Fibroblast of skin of left quadriceps (primary cell): ENCODE measurements around the gene CTSW.
A peak's percentile ranks its signal among the peaks of the same experiment; 100 is the strongest.

Experiments used
- DNase-seq, 2 experiments: peaks; one replicate each; pipeline ENCODE4 v3.0.0-alpha.2; 2013; ENCODE audit warnings: low read depth in 2 of 2

The CTSW gene

GRCh38 chr11:65900899-65901180 lies 21.2 kb downstream of the CTSW start:
- no peak for DNase-seq

DNA sequence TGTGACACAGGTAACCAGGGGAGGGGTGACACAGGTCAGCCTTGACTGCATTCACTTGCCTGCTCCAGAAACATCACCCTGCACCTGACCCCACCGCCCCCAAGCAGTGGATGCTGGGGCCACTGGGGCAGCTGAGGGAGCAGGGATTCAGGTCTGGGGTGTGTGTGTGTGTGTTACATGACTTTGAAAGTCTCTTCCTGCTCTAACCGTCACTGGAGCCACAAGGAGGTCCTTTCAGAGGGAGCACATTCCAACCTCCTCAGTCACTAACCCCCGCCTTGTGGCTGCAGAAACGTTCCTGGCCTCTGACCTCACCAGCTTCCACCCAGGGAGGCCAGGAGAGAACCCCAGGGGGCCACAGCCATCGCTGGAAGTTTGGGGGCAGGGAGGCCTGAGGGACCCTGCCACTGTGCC lies 23.4 kb downstream of the CTSW start:
- peak in 1 of 2 experiments; percentile 56 for DNase-seq

DNA sequence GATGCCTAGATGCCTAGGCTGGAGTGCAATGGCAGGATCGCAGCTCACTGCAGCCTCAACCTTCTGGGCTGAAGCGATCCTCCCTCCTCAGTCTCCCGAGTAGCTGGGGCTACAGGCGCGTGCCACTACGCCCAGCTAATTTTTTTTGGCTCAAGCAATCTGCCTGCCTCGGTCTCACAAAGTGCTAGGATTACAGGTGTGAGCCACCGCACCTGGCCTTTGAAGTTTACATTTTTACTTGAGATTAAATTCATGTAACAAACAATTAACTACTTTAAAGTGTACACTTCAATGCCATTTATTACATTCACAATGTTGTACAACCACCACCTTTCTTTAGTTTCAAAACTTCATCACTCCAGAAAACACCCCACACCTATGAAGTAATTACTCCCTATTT lies 24.1 kb downstream of the CTSW start:
- DNase-seq, result no peak

DNA sequence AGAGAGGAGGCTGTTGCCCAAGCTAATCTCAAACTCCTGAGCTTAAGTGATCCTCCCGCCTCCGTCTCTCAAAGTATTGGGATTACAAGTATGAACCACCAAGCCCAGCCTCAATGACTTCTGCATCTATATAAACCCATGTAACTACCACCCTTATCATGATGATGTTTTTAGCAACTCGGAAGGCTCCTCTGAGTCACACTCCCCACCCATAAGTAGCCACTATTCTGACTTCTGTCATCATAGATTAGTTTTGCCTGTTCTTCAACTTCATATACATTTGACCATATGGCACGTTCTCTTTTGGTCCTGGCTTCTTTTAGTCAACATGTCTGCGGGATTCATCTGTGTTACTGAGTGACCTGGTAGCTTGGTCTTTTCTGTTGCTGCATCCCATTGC lies 27.0 kb downstream of the CTSW start:
- DNase-seq, result no peak

DNA sequence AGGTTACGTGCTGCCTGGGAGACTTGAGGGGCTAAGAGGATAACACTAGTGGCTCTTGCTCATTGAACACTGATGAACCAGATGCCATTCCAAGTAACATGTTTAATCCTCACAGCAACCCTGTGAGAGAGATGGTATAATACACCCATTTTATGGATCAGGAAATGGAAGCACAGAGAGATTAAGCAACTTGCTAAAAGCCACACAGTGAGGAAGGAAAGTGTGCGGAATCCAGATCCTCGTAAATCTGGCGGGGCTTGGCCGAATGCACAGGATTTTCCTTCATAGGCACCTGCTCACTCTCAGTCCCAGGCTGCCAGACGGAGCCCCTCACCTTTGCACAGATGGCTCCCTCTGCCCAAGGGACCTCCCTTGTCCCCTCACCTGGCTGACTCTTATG lies 28.2 kb downstream of the CTSW start:
- DNase-seq, result no peak

DNA sequence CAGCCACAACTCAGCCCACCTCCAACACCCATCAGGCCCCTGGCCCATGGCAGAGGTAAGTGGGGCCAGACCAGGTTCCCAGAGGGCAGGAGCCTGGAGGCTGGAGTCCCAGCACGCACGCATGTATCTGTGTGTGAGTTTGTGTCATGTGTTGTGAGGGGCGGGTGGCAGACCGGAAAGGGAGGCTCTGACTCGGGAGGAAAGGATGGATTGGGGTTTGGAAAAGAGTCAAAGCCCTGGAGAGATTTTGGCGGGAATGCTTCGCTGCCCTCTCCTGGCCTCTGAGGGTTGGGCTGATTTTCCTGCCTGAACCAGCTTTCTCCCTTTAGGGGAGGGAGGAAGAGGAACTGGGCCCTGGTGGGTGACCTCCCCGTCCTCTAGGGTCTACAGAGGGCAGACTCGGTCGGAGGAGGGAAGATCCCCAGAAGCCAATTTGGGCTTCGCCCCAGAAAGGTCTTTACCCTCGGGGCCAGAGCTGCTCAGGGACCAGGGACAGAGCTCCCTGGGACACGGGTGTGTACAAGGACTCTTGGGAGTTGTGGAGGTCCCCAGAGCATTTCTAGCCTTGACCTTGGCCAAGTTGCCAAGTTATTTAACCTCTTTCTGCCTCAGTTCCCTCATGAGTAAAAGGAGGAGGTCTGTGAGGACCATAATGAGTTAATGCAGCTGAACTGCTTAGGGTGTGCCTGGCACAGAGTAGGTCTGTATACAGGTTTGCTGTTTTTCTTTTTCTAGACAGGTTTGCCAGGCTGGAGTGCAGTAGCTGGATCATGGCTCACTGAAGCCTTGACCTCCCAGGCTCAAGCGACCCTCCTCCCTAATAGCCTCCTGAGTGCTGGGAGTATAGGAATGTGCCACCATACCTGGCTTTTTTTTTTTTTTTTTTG lies 32.3 kb downstream of the CTSW start:
- DNase-seq, result peak; percentile 64 to 69

GRCh38 chr11:65912845-65913244 lies 33.2 kb downstream of the CTSW start:
- no peak for DNase-seq

- no peak for DNase-seq
Measured at GRCh38 chr11:65915101-65915820, 35.6 kb downstream of the CTSW start.

DNA sequence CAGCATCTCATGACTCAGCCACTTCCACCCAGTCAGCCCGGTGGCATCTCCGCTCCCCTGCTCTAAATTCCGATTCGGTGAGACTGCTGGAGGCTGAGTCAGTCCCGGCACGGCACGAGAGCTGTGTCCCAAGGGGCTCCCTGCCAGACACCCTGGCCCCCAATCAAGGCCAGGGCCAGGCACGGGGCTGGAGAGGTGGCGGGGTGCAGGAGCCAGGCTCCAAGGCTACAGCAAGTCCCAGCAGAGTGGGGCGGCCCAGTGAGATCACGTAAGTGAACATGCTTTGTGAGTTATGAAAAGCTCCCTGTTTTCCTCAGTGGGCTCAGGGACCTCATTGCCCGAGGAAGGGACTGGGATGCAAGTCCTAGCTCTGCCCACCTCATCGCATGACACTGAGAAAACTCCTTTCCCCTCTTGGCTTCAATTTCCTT lies 36.2 kb downstream of the CTSW start:
- DNase-seq, result peak; percentile 93 to 94

DNA sequence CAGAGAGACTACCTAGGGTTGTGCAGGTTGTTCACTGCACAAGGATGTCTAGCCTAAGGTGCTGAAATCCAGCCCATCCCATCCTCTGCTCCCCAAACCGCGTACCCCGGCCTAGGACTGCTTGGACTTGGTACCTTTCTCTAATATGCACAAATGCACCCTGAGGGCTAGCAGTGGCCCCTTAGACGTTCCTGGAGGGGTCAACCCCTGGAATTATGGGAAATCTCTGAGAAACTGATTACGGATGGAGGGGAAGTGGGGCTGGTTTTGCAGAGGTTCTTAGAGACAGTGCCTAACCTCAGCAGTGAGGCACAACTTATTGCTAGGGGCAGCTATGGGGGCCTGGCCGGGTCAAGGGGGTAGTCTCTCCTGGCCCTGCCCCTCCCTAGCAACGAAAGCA lies 36.8 kb downstream of the CTSW start:
- no peak for DNase-seq

DNA sequence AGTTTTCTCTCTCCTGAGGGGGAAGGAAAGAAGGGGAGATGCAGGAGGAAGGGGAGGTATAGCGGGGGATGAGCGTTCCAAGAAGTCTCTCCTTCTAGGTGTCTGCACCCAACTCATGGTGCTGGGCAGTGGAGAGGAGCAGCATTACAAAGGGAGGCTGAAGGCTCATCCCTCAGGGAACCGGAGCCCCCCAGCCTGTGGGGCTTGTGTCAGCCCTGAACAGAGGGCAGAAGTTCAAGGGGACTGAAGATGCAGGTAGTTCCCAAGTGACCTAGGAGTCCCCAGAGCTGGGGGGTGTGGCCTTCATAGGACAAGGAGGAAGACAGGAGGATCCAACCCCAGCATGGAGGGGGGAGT lies 37.4 kb downstream of the CTSW start:
- DNase-seq, result no peak

DNA sequence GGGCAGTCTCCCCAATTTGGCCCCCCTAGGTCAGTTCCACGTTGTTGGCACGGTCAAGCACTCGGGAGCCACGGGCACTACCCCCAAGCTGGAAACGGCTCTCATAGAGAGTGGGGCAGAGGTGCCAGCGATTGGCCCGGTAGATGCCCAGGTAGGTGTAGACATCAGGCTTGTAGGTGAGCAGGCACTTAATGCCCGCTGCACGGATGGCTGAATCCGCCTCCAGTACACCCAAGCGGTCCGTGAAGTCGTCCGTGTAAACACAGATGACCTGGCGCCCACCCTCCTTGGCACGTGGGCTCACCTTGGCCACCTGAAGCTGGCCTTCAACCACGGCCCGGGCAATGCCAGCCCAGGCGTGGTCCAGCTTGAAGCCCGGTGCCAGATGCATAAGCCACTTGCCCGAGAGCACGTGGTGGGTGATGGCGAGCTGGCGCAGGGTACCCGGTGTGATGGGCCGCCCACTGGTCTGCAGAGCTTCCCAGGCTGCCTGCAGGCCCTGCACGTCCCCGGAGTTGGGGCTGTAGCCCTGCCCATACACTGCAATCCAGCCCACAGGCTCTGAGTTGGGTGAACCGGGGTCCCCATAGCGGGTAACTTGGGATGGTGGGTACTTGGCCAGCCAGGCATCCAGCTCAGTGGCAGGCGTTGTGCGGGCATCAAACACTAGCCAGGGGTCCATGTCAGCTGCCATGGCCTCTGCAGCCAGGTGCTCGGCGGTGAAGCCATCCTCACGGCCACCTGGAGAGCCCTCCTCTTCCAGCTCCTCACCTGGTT lies 38.0 kb downstream of the CTSW start:
- DNase-seq, result no peak

DNA sequence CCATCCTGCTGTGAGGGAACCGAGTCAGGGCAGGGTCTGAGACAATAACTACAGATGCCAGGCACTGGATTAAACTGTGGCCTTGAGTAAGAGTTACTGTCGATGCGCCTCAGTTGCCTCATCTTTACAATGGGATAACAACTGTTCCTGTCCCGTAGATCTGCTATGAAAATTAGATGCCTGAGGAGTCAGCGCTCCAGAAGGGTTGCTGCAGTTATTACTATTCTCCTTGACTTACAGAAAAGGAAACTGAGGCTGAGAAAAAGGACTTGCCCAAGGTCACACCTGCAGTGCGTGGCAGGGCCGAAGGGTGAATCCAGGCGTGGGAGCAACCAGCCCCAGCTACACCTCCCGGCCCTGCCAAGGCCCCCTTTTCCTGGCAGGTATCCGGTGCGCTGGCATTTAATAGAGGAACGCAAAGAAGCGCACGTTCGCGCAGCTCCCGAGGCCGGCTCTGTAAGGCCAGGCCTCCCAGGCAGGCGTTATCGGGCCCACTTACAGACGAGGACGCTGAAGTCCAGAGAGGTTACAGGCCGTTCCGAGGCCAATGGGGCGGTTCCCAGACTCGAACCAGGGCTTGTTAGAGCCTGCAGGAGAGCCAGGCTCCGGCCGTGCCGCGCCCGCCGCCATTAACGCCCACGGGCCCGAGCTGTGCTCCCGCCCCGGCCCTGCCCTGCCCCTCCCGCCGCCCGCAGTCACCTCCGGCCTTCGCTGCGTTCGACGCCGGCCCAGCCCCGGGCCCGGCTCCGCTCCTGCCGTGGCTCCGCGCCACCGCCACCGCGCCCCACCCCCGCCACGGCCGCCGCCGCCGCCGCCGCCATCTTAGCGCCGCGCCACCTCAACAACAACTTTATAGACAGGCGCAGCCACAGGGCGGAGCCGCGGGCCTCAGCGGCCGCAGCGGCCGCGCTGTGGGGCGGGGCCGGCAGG lies 38.8 kb downstream of the CTSW start, which contains the start of gene C11orf68:
Gene C11orf68, minus strand, starts transcription at position 852 of the 930 bp plus-strand sequence. Its CDS starts 31 bp downstream, at position 821.
- no peak for DNase-seq

DNA sequence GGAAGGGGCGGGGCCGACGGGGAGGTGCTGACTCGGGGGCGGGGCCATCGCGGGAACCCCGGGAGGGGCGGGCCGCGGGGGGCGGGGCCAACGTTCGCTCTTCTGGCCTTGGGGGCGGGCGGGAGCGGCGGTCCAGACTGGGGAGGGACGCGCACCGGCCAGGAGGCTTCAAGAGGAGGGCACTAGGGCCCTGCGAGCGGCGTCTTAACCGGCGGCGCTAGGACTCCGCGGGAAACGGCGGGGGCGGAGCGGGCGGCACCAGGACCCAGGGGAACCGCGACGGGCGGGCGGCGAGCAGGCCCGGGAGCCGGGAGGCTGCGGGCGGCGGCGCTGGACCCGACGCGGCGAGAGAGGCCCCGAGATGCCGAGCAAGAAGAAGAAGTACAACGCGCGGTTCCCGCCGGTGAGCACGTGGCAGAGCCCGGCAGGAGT lies 39.5 kb downstream of the CTSW start, which contains the start of gene DRAP1:
Gene DRAP1, plus strand, starts transcription at position 286 of the 432 bp plus-strand sequence. Its CDS starts 76 bp downstream, at position 362.
- peak; percentile 97 to 98 for DNase-seq

- no peak for DNase-seq
Measured at GRCh38 chr11:65919573-65920371, 40.1 kb downstream of the CTSW start.

- no peak for DNase-seq
Measured at GRCh38 chr11:65920372-65920802, 40.8 kb downstream of the CTSW start.

DNA sequence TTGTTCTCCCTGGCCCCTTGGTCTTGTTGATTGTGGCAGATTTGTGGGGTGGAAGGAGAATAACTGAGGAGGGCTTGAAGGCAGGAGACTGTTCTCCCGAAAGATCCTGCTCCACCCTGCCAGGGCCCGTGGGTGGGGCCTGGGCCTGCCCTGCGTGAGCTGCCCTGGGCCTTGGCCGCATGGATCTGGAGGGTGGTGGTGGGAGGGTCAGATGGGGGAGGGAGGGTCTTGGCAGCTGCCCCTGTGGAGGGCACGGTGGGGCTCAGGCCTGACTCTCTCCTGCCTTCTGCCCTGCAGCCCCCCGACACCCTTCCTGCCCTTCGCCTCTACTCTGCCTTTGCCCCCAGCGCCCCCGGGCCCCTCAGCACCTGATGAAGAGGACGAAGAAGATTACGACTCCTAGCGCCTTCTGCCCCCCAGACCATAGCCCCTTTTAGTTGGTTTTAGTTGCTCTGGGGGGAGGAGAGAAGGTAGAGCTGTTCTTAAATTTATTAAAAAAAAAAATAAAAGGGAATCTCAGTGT lies 41.5 kb downstream of the CTSW start:
- no peak for DNase-seq

GRCh38 chr11:65921876-65922275 lies 42.2 kb downstream of the CTSW start:
- no peak for DNase-seq

- no peak for DNase-seq
Measured at GRCh38 chr11:65922565-65922964, 42.9 kb downstream of the CTSW start.

DNA sequence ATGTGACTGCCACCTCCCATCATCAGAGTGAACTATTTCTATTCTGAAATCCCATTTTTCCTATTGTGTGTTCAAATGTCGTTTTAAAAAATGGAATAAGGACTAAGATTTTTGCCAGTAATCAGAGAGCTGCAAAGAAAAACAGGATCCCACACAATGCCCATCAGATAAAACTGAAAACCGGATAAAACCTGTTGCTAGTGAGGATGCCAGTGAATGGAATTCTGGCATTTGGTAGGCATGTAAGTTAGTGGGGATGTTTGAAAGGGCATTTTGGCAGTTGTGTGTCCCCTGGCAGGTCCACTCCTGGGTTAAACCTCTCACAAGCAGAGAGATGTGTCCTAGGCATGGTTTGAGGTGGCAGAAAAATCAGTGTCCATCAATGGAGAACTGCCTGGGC lies 45.8 kb downstream of the CTSW start:
- no peak for DNase-seq
